Right cardiac atrium (tissue), 5 donors: ENCODE results near the gene RDH13. TPM values are rescaled to one million over a fixed set of nuclear protein-coding genes. Genes with fewer than 3 reads are reported as not detected.
"Not testable (repeated sequence)": the region's sequence is repeated elsewhere in the genome, so short reads cannot be mapped to it uniquely, and the experiment has no call there.

Source experiments
- ATAC-seq, 2 donors: fragments of 200-7000 bp; cut with Tn5 transposase; one replicate each; pipeline versions ENCODE4 v1.8.0 to v1.9.1; 2020; ENCODE audit warnings: moderate library complexity in 2 of 2, mild to moderate bottlenecking in 1 of 2
- DNase-seq, 3 donors: peaks; one replicate each; pipeline ENCODE4 v3.0.0-alpha.2; 2020
- H3K27ac ChIP-seq: one replicate; pipeline ENCODE4 v1.5.1; 2013; ENCODE audit warnings: mild to moderate bottlenecking, low read length, control low read depth, moderate library complexity
- H3K27me3 ChIP-seq: one replicate; pipeline ENCODE4 v1.6.1; 2013; ENCODE audit not compliant: control insufficient read depth, insufficient read depth
- H3K4me1 ChIP-seq: one replicate; pipeline ENCODE4 v1.6.1; 2013; ENCODE audit warnings: low read length; ENCODE audit not compliant: control insufficient read depth, insufficient read depth
- H3K4me3 ChIP-seq: one replicate; pipeline ENCODE4 v1.5.1; 2013; ENCODE audit warnings: low read length, control low read depth
- H3K9me3 ChIP-seq: one replicate; pipeline ENCODE4 v1.6.1; 2013; ENCODE audit warnings: low read length; ENCODE audit not compliant: control insufficient read depth
- WGBS: extraction: QIAGEN DNeasy Blood & Tissue Kit; methylation state at CpG from one replicate; pipeline ENCODE4 v1.1.7; 2013; 5-methylcytosine and 5-hydroxymethylcytosine counted together
- intact Hi-C, 4 donors: fragments of 100-400 bp; cut with DNase I; formaldehyde crosslinking; loops; one replicate each; pipeline versions ENCODE4 v1.11.0 to v1.14.0; 2022 to 2023
- polyA plus RNA-seq: library from polyadenylated mRNA; stranded (reverse); fragments of 200-250 nt; gene quantifications from one replicate; pipeline ENCODE4 v1.2.3, GENCODE V29; 2013
- total RNA-seq, 4 donors: library from RNA; stranded (reverse); fragmentation: NEBNext Ultra II Directional; extraction: Animal tissue kit (Norgen Biotek cat#: 25700); gene quantifications; one replicate each; pipeline ENCODE4 v1.2.1, GENCODE V29; 2021
- donor health status: healthy with polysubstance abuse.
- donor health status: DM: no; HTN: yes; CAD: no.
- donor health status: DM: no; HTN: no; CAD: no.
- donor health status: DM: no; HTN: yes; CAD: no; lungs with severe emphysema.
- donor health status: DM: yes; HTN: yes; CAD: no.

Gene RDH13
- total and polyA plus RNA-seq, 5 donors: 25.5 to 42.6 (median 30.1) TPM

DNA sequence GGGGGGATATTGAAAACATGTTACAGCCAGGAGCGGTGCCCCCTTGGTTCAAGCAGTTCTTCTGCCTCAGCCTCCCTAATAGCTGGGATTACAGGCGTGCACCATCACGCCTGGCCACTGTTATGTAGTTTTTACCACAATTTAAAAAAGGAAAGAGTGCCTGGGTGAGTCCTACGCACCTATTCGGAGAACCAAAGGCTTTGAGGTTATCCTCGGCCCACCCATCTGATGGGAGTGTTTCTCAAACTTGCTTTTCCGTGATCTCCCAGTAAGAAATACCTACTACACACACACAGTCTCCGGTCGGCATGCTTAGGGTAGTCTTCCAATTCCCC lies 20.6 kb downstream of the RDH13 start:
- DNase-seq (no peak), ATAC-seq (no peak)
- Histone ChIP-seq H3K4me1 (no peaks in the 10 kb centered on the region), H3K4me3 (no peak overlapping the region), H3K27ac (no peak overlapping the region), H3K9me3 (no peaks in the 10 kb centered on the region), H3K27me3 (no peaks in the 10 kb centered on the region)
- 81% methylated on average over 9 of the region's 9 CpGs for whole genome bisulfite sequencing
- intact Hi-C loops: no loop called here

GRCh38 chr19:55041627-55042343 lies 21.2 kb downstream of the RDH13 start:
- Histone ChIP-seq H3K4me3 (no peak overlapping the region), H3K27me3 (no peaks in the 10 kb centered on the region), H3K9me3 (no peaks in the 10 kb centered on the region), H3K27ac (no peak overlapping the region), H3K4me1 (no peaks in the 10 kb centered on the region)
- intact Hi-C loops: no loop called here
- WGBS: 49% methylated on average over 30 of the region's 30 CpGs
- no peak for DNase-seq
- peak; percentile 58 to 62 for ATAC-seq

DNA sequence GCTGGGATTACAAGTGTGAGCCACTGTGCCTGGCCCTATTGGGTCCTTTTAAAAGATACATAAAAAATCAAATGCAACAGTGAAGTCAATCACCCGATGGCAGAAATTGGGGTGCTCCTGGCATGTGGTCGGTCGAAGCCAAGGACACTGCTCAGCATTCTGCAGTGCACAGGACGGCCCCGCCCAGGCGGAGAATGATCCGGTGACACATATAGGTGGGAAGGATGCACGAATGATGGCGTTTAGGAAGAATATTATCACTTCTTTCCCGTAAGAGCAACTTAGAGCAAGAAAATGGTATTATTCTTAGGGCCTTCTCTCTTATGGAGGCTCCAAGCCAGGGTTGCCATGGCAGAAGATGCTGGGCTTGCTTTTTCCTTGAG lies 21.7 kb downstream of the RDH13 start:
- Histone ChIP-seq H3K9me3 (no peaks in the 10 kb centered on the region), H3K4me1 (no peaks in the 10 kb centered on the region), H3K27ac (no peak overlapping the region), H3K4me3 (no peak overlapping the region), H3K27me3 (no peaks in the 10 kb centered on the region)
- intact Hi-C loops: no loop called here
- ATAC-seq: no peak
- DNase-seq: no peak
- 84% methylated on average over 10 of the region's 10 CpGs for WGBS

GRCh38 chr19:55040654-55041053 lies 22.3 kb downstream of the RDH13 start:
- intact Hi-C loops, H3K9me3 ChIP-seq, H3K27ac ChIP-seq, H3K27me3 ChIP-seq, H3K4me1 ChIP-seq, H3K4me3 ChIP-seq, DNase-seq, ATAC-seq: not testable (repeated sequence)
- 90% methylated on average over 12 of the region's 12 CpGs for WGBS

DNA sequence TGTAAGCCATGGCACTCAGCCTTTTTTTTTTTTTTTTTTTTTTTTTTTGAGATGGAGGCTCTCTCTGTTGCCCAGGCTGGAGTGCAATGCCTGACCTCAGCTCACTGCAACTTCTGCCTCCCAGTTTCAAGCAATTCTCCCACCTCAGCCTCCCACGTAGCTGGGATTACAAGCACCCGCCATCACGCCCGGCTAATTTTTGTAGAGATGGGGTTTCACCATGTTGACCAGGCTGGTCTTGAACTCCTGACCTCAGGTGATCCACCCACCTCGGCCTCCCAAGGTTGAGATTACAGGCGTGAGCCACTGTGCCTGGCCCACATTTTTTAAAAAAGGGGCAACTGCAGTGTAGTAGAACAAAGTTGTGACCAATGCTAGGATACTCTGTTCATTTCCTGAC lies 25.3 kb downstream of the RDH13 start:
- intact Hi-C loops, H3K9me3 ChIP-seq, DNase-seq, ATAC-seq, H3K27ac ChIP-seq, H3K4me3 ChIP-seq, H3K27me3 ChIP-seq, H3K4me1 ChIP-seq: not testable (repeated sequence)
- 88% methylated on average over 6 of the region's 6 CpGs for WGBS

GRCh38 chr19:55036058-55036457 lies 26.9 kb downstream of the RDH13 start:
- H3K9me3 ChIP-seq: no peaks in the 10 kb centered on the region
- H3K4me3 ChIP-seq: no peak overlapping the region
- H3K4me1 ChIP-seq: no peaks in the 10 kb centered on the region
- ATAC-seq (no peak), DNase-seq (no peak)
- 94% methylated on average over 2 of the region's 2 CpGs for WGBS
- intact Hi-C loops: no loop called here
- H3K27ac ChIP-seq: no peak overlapping the region
- H3K27me3 ChIP-seq: no peaks in the 10 kb centered on the region

DNA sequence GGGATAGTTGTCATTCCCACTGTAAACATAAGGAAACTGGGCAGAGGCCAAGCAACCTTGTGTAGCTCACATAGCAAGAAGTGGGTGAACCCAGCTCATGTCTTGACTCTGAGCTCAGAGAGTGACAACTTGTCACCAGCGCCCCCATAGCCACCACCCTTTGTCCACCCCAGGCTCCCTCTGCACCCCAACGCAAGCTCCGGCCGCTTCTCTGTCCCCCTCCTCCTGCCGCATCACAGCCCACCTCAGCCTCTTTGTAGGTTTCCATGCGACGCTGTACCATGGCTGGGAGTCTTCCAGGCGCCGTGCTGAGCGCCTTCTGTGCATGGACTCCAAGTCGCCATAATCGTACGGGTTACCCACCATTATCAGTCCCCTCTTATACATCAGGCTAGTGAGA lies 28.2 kb downstream of the RDH13 start:
- intact Hi-C loops: no loop called here
- Histone ChIP-seq H3K4me1 (no peaks in the 10 kb centered on the region), H3K9me3 (no peaks in the 10 kb centered on the region), H3K27me3 (no peaks in the 10 kb centered on the region), H3K27ac (no peak overlapping the region), H3K4me3 (no peak overlapping the region)
- no peak for ATAC-seq
- no peak for DNase-seq
- WGBS: 91% methylated on average over 13 of the region's 13 CpGs

DNA sequence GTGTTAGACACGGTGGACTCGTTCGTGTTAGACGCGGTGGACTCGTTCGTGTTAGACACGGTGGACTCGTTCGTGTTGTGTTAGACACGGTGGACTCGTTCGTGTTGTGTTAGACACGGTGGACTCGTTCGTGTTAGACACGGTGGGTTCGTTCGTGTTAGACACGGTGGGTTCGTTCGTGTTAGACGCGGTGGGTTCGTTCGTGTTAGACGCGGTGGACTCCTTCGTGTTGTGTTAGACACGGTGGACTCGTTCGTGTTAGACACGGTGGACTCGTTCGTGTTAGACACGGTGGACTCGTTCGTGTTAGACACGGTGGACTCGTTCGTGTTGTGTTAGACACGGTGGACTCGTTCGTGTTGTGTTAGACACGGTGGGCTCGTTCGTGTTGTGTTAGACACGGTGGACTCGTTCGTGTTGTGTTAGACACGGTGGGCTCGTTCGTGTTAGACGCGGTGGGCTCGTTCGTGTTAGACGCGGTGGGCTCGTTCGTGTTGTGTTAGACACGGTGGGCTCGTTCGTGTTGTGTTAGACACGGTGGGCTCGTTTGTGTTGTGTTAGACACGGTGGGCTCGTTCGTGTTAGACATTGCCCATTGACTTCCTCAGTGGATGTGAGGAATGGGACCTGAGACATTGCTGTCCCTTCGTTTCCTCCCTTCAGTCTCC lies 29.8 kb downstream of the RDH13 start:
- H3K4me3 ChIP-seq, H3K4me1 ChIP-seq, ATAC-seq, intact Hi-C loops, H3K27me3 ChIP-seq, H3K27ac ChIP-seq, H3K9me3 ChIP-seq, DNase-seq: not testable (repeated sequence)
- 95% methylated on average over 70 of the region's 70 CpGs for WGBS

DNA sequence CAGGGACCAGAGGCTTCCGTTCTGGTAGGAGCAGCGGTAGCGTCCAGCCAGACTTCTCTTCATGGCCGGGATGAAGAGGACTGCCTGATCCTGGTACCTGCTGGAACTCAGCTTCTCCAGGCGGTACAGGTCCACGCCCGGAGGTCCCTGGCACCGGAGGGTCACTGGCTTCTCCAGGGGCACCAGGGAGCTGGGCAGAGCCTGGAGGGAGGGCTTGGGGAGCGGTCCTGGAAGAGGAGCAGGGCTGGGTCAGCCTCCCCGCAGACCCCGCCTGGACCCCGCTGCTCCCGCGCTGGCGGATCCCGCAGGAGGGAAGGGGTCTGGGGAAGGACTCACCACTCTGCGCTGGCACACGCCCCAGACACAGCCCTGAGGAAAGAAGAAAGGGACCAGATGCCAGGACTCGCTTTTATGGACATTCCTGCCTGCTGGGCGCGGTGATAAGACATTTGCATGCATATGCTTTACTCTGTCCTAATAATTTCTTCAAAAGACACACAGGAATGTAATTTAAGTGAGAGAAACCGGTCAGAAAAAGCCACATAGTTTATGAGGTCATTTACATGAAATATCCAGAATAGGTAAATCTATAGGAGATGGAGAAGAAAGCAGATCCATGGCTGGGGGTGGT lies 30.7 kb downstream of the RDH13 start:
- no peak for DNase-seq
- intact Hi-C loops: no loop called here

GRCh38 chr19:55031178-55031577 lies 31.8 kb downstream of the RDH13 start:
- 85% methylated on average over 7 of the region's 7 CpGs for WGBS
- intact Hi-C loops: no loop called here

More for the DNA sequence above, 30.7 kb downstream of the RDH13 start:
- no peaks in the 10 kb centered on the region for H3K4me1 ChIP-seq
- no peaks in the 10 kb centered on the region for H3K9me3 ChIP-seq
- H3K4me3 ChIP-seq: no peak overlapping the region
- no peak overlapping the region for H3K27ac ChIP-seq
- H3K27me3 ChIP-seq: no peaks in the 10 kb centered on the region
- 84% methylated on average over 22 of the region's 22 CpGs for WGBS
- no peak for ATAC-seq

DNA sequence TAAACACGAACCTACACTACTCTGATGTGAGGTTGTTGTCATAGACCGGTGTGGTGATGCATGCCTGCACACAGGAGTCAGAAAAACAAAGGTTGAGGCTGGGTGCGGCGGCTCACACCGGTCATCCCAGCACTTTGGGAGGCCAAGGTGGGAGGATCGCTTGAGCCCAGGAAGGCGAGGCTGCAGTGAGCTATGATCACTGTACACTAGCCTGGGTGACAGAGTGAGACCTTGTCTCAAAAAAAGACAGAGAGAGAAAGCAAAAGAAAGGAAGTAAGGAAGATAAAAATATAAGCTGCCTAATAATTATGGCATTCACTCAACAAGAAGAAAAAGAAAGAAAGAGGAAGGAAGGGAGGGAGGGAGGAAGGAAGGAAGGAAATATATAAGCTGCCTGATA lies 34.2 kb downstream of the RDH13 start:
- Histone ChIP-seq H3K27ac (no peak overlapping the region), H3K4me1 (no peaks in the 10 kb centered on the region), H3K27me3 (no peaks in the 10 kb centered on the region), H3K4me3 (no peak overlapping the region), H3K9me3 (no peaks in the 10 kb centered on the region)
- DNase-seq (no peak), ATAC-seq (no peak)
- 90% methylated on average over 7 of the region's 7 CpGs for WGBS
- intact Hi-C loops: no loop called here

More at GRCh38 chr19:55031178-55031577, 31.8 kb downstream of the RDH13 start:
- no peak for ATAC-seq
- H3K27me3 ChIP-seq: no peaks in the 10 kb centered on the region
- no peak overlapping the region for H3K27ac ChIP-seq
- no peak overlapping the region for H3K4me3 ChIP-seq
- no peaks in the 10 kb centered on the region for H3K9me3 ChIP-seq
- no peak for DNase-seq
- no peaks in the 10 kb centered on the region for H3K4me1 ChIP-seq
